Activated CD4-positive, alpha-beta T cell treated with anti-CD3 and anti-CD28 coated beads for 48 hours (primary cell): ENCODE measurements around the gene CIAO3.
A peak's percentile ranks its signal among the peaks of the same experiment; 100 is the strongest.

Experiments
- DNase-seq: peaks from one replicate; pipeline ENCODE4 v3.0.0-alpha.2; 2020

Gene CIAO3

GRCh38 chr16:687499-687898, 53.3 kb downstream of the CIAO3 start:
- DNase-seq, result no peak

- no peak for DNase-seq
These were observed 54.1 kb downstream of the CIAO3 start for GRCh38 chr16:686459-687260.

GRCh38 chr16:685967-686366, 54.8 kb downstream of the CIAO3 start:
- no peak for DNase-seq

GRCh38 chr16:684961-685696, 55.7 kb downstream of the CIAO3 start:
- DNase-seq, result no peak

- peak; percentile 98 for DNase-seq
These were observed 56.6 kb downstream of the CIAO3 start, which contains the start of gene JMJD8 for GRCh38 chr16:684071-684794. JMJD8 (minus strand) TSS chr16:684334; CDS start chr16:684319, 15 bp downstream.

GRCh38 chr16:683396-684070, 57.3 kb downstream of the CIAO3 start:
- DNase-seq, result no peak

GRCh38 chr16:682493-683395, 58.1 kb downstream of the CIAO3 start:
- DNase-seq, result no peak

GRCh38 chr16:681746-682427, 58.9 kb downstream of the CIAO3 start:
- DNase-seq, result no peak

GRCh38 chr16:680967-681745, 59.6 kb downstream of the CIAO3 start:
- peak; percentile 39 for DNase-seq

- no peak for DNase-seq
These were observed 60.2 kb downstream of the CIAO3 start for GRCh38 chr16:680625-680945.

- peak; percentile 94 for DNase-seq
These were observed 60.8 kb downstream of the CIAO3 start, which contains the start of gene STUB1 for GRCh38 chr16:679814-680624. STUB1 (plus strand) TSS chr16:680410; CDS start chr16:680526, 116 bp downstream.
